ENCODE measurements around the gene MTSS2.

Gene MTSS2

DNA sequence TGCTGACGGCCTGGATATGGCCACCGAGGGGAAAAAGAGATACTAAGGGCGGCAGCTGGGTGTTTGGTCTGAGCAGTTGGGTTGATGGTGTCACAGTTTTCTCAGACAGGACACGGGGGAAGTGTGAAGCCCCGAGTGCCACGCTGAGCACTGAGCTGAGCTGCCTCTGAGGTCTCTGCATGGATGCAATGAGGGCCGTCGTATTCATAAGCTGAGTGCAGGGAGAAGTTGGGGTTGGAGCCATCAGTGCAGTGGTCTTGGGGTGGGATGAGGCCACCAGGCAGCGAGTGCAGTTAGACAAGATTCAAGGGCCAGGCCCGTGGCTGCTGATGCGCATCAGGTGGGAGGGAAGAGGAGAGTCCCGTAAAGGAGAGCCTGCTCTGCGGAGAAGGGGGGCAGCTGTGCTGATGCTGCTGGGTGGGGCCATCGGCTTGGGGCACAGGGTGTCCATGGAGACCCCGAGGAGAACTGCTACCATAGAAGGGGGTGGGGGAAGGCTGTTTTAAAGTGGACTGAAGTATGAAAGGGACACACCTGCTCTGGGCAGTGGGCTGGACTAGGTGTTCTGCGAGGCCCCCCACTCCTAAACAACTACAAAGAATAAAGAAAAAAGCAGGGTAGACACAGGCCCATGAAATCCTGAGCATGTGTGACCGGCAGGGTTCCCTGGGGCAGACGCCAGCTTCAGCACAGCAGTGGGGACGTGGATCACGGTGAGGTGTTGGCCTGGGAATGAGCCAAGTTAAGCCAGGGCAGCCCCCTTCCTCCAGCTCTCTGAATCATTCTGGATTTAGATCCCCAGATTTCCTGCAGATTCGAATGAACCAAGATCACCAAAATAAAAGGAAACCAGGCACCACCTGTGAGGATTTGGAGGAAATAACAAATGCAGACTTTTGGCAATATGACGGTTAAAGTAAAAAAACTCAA is 19.8 kb downstream of the MTSS2 start:
- H3K79me2 ChIP-seq (ENCODE audit: insufficient read depth, low read length), result no peaks in the 10 kb centered on the region
- no peak overlapping the region for H2AFZ ChIP-seq (ENCODE audit: low read depth, low read length, severe bottlenecking)
- no peak overlapping the region for H3K4me3 ChIP-seq (ENCODE audit: insufficient read depth, low read length, poor library complexity, severe bottlenecking)
- TF ChIP-seq, protein P1, sequence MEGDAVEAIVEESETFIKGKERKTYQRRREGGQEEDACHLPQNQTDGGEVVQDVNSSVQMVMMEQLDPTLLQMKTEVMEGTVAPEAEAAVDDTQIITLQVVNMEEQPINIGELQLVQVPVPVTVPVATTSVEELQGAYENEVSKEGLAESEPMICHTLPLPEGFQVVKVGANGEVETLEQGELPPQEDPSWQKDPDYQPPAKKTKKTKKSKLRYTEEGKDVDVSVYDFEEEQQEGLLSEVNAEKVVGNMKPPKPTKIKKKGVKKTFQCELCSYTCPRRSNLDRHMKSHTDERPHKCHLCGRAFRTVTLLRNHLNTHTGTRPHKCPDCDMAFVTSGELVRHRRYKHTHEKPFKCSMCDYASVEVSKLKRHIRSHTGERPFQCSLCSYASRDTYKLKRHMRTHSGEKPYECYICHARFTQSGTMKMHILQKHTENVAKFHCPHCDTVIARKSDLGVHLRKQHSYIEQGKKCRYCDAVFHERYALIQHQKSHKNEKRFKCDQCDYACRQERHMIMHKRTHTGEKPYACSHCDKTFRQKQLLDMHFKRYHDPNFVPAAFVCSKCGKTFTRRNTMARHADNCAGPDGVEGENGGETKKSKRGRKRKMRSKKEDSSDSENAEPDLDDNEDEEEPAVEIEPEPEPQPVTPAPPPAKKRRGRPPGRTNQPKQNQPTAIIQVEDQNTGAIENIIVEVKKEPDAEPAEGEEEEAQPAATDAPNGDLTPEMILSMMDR (IDR thresholded peaks at IDR 0.05; ENCODE audit: insufficient read depth, low read length, poor library complexity, severe bottlenecking), result no peak
- TF ChIP-seq EZH2phosphoT487 (conservative IDR thresholded peaks at IDR 0.05; ENCODE audit: low read length), result no peak
- no peaks in the 10 kb centered on the region for H3K9me3 ChIP-seq (ENCODE audit: insufficient read depth, low read length)
- no peaks in the 10 kb centered on the region for H3F3A ChIP-seq (ENCODE audit: insufficient read depth)
- no peaks in the 10 kb centered on the region for H3K9me2 ChIP-seq (replicated peaks; ENCODE audit: insufficient read depth, low read length)
- no peak overlapping the region for H3K4me2 ChIP-seq (ENCODE audit: low read depth, low read length, poor library complexity, severe bottlenecking)
- no peaks in the 10 kb centered on the region for H4K20me1 ChIP-seq (ENCODE audit: low read depth, low read length)
- no peaks in the 10 kb centered on the region for H3K36me3 ChIP-seq (ENCODE audit: low read length)
- H3K27me3 ChIP-seq (ENCODE audit: low read length), result no peaks in the 10 kb centered on the region
- H3K9ac ChIP-seq (ENCODE audit: low read length), result no peak overlapping the region
- H3K27ac ChIP-seq (ENCODE audit: low read depth, low read length), result no peak overlapping the region

DNA sequence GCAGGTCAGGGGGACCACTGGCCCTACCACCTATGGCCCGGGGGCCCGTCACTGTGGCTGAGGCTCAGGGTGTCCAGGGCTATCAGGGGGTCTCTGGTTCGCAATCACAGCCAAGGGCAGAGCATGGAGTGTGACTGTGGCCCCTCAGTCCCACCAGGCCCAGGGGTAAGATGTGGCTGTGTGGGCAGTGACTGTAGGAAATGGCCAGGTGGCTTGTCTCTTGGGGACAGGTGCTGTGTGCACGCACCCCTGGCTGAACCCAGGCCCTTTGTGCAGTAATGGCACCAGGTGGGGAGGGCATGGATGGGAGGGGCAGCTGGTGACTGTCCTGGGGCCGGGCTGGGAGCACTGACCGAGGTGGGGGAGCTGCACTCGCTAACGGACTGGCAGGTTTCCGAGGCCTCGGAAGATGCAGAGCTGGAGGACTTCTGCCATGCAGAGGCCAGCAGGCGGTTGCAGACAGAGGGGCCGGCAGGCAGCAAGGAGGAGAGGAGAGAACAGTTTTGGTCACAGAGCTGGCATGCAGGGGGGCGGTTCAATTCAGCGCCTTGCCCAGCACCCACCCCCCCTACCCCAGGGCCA is 20.6 kb downstream of the MTSS2 start:
- H3K27me3 ChIP-seq (ENCODE audit: low read length), result no peaks in the 10 kb centered on the region
- no peaks in the 10 kb centered on the region for H4K20me1 ChIP-seq (ENCODE audit: low read depth, low read length)
- H3K9me3 ChIP-seq (ENCODE audit: insufficient read depth, low read length), result no peaks in the 10 kb centered on the region
- H3K79me2 ChIP-seq (ENCODE audit: insufficient read depth, low read length), result no peaks in the 10 kb centered on the region
- H3F3A ChIP-seq (ENCODE audit: insufficient read depth), result no peaks in the 10 kb centered on the region
- H3K9me2 ChIP-seq (replicated peaks; ENCODE audit: insufficient read depth, low read length), result no peaks in the 10 kb centered on the region
- H3K36me3 ChIP-seq (ENCODE audit: low read length), result no peaks in the 10 kb centered on the region
- TF ChIP-seq, protein P1 (IDR thresholded peaks at IDR 0.05; ENCODE audit: insufficient read depth, low read length, poor library complexity, severe bottlenecking), result no peak
- TF ChIP-seq EZH2phosphoT487 (conservative IDR thresholded peaks at IDR 0.05; ENCODE audit: low read length), result no peak
- H3K9ac ChIP-seq (ENCODE audit: low read length), result no peak overlapping the region
- H3K4me3 ChIP-seq (ENCODE audit: insufficient read depth, low read length, poor library complexity, severe bottlenecking), result no peak overlapping the region
- no peak overlapping the region for H2AFZ ChIP-seq (ENCODE audit: low read depth, low read length, severe bottlenecking)
- no peak overlapping the region for H3K27ac ChIP-seq (ENCODE audit: low read depth, low read length)
- no peak overlapping the region for H3K4me2 ChIP-seq (ENCODE audit: low read depth, low read length, poor library complexity, severe bottlenecking)

DNA sequence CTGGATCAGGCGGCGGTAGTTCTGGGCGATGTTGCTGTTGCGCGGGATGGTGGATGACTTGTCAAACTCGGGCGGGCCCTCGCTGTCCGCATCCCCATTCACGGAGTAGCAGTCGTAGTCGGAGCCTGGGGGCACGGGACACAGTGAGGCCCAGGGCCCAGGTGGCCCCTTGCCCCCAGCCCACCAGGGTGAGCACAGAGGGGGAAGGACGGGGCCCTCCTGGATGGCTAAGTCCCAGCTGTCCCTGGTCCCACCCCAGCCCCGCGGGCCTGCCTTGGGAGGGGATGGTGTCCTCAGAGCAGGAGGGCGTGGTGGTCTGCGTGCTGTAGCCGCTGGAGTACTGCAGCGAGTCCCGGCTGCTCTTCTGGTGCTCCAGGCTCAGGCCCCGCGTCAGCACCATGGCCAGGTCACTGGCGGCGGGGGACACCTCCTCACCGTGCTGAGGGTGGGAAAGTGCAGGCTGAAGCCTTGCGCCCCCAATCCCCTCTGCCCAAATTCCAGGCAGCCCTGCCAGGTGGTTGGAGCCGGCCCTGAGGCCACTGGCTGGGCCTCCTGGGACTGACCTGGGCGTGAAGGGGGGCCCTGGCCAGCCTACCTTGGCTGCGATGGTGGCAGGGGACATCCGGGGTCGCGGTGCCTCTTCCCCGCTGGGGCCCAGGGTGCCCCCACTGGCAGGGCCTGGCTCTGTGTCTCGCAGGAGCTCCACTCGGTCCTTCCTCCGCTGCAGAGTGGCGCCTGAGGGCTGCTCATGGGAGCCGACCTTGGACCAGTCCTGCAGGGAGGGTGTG is 21.3 kb downstream of the MTSS2 start:
- Histone ChIP-seq H3K9me2 (replicated peaks; ENCODE audit: insufficient read depth, low read length) (no peaks in the 10 kb centered on the region), H3F3A (ENCODE audit: insufficient read depth) (no peaks in the 10 kb centered on the region), H4K20me1 (ENCODE audit: low read depth, low read length) (no peaks in the 10 kb centered on the region), H3K27me3 (ENCODE audit: low read length) (no peaks in the 10 kb centered on the region), H3K4me2 (ENCODE audit: low read depth, low read length, poor library complexity, severe bottlenecking) (no peak overlapping the region), H3K27ac (ENCODE audit: low read depth, low read length) (no peak overlapping the region), H2AFZ (ENCODE audit: low read depth, low read length, severe bottlenecking) (no peak overlapping the region), H3K79me2 (ENCODE audit: insufficient read depth, low read length) (no peaks in the 10 kb centered on the region), H3K36me3 (ENCODE audit: low read length) (no peaks in the 10 kb centered on the region), H3K9ac (ENCODE audit: low read length) (no peak overlapping the region), H3K9me3 (ENCODE audit: insufficient read depth, low read length) (no peaks in the 10 kb centered on the region), H3K4me3 (ENCODE audit: insufficient read depth, low read length, poor library complexity, severe bottlenecking) (no peak overlapping the region)
- TF ChIP-seq, protein P1 (IDR thresholded peaks at IDR 0.05; ENCODE audit: insufficient read depth, low read length, poor library complexity, severe bottlenecking), result no peak
- no peak for TF ChIP-seq EZH2phosphoT487 (conservative IDR thresholded peaks at IDR 0.05; ENCODE audit: low read length)
